A673 (cell line): ENCODE data around the gene ROBO2. TPM values are rescaled to one million over a fixed set of nuclear protein-coding genes. Genes with fewer than 3 reads are reported as not detected.

Experiments used
- BruUV-seq: library from RNA; stranded (reverse); fragments of 400-500 nt; replicated peaks from 2 replicates; lab custom pipeline; 2021; lab: Mats Ljungman, UMichigan
- CTCF ChIA-PET: fragments of 300-600 bp; sonication (Branson Sonifier 250); formaldehyde crosslinking; loops from one replicate; lab custom pipeline; 2022; ENCODE audit warnings: antibody characterized with exemption; lab: Charles Lee
- POLR2A ChIA-PET: fragments of 300-600 bp; sonication (Branson Sonifier 250); formaldehyde crosslinking; loops from one replicate; lab custom pipeline; 2022; ENCODE audit warnings: antibody characterized with exemption; ENCODE audit not compliant: low non-redundant PET; lab: Charles Lee
- DNase-seq: peaks from one replicate; pipeline ENCODE4 v3.0.0-alpha.2; 2015; ENCODE audit warnings: low spot score
- H3K27ac ChIP-seq: fragments of 200-600 bp; sonication (generic); 2 replicates; pipeline ENCODE4 v1.5.1; 2016; ENCODE audit warnings: mixed run types, low read depth, mild to moderate bottlenecking, mixed read lengths, antibody characterized with exemption, low read length; ENCODE audit not compliant: poor library complexity, severe bottlenecking
- H3K27me3 ChIP-seq: fragments of 200-600 bp; sonication (generic); replicated peaks from 2 replicates; pipeline ENCODE4 v1.6.1; 2017; ENCODE audit warnings: mixed run types, low read depth, mild to moderate bottlenecking, mixed read lengths, antibody characterized with exemption, low read length; ENCODE audit not compliant: insufficient read depth, poor library complexity
- H3K36me3 ChIP-seq: fragments of 200-600 bp; sonication (generic); 2 replicates; pipeline ENCODE4 v1.6.1; 2016; ENCODE audit warnings: mixed run types, mild to moderate bottlenecking, mixed read lengths, antibody characterized with exemption, low read length; ENCODE audit not compliant: insufficient read depth, poor library complexity, severe bottlenecking
- H3K4me1 ChIP-seq: fragments of 200-600 bp; sonication (generic); 2 replicates; pipeline ENCODE4 v1.6.1; 2017; ENCODE audit warnings: mixed run types, mild to moderate bottlenecking, mixed read lengths, antibody characterized with exemption, low read length; ENCODE audit not compliant: insufficient read depth, poor library complexity, severe bottlenecking
- H3K4me3 ChIP-seq: fragments of 200-600 bp; sonication (generic); 2 replicates; pipeline ENCODE4 v1.5.1; 2016; ENCODE audit warnings: low read depth, mixed run types, mild to moderate bottlenecking, mixed read lengths, low read length; ENCODE audit not compliant: poor library complexity, severe bottlenecking
- H3K9me3 ChIP-seq: fragments of 200-600 bp; sonication (generic); 2 replicates; pipeline ENCODE4 v1.6.1; 2016; ENCODE audit warnings: mixed run types, low read depth, mild to moderate bottlenecking, mixed read lengths, antibody characterized with exemption, low read length; ENCODE audit not compliant: poor library complexity, severe bottlenecking
- CTCF ChIP-seq: fragments of 300-800, 200-600 bp; sonication (generic); conservative IDR thresholded peaks from 2 replicates; pipeline ENCODE4 v1.5.1; 2017; ENCODE audit warnings: low read depth, mild to moderate bottlenecking, antibody characterized with exemption, low read length, moderate library complexity, mixed read lengths
- EZH2 ChIP-seq: fragments of 200-600 bp; sonication (generic); IDR thresholded peaks from 2 replicates; pipeline ENCODE4 v1.6.1; 2017; ENCODE audit warnings: borderline replicate concordance, low read depth, mild to moderate bottlenecking, mixed read lengths, antibody characterized with exemption, low read length; ENCODE audit not compliant: poor library complexity, severe bottlenecking
- intact Hi-C: fragments of 100-400 bp; cut with micrococcal nuclease; formaldehyde crosslinking; loops from one replicate; pipeline ENCODE4 v1.10.0; 2022; ENCODE audit not compliant: unreplicated experiment
- total RNA-seq: library from RNA; stranded (reverse); gene quantifications from 2 replicates; pipeline ENCODE4 v1.2.3, GENCODE V29; 2021

The ROBO2 gene
- total RNA-seq, 1 experiment from 2014 or later: 17.5 TPM

- TF ChIP-seq EZH2 (no peak), CTCF (no peak)
- Histone ChIP-seq H3K27me3 (no peaks in the 10 kb centered on the region), H3K36me3 (no peaks in the 10 kb centered on the region), H3K27ac (no peak overlapping the region), H3K9me3 (no peaks in the 10 kb centered on the region), H3K4me3 (no peak overlapping the region), H3K4me1 (no peaks in the 10 kb centered on the region)
- no peak for DNase-seq
- intact Hi-C loops: no loop called here
- ChIA-PET CTCF (no interaction called here), POLR2A (interaction anchor here (0.6 kb wide), 1 partner anchor 181 kb away, joined by 3 read pairs; no protein-coding TSS in a partner anchor)
- BruUV-seq: no TSS peak
Observed at GRCh38 chr3:76997733-76998132, 42.2 kb upstream of the ROBO2 start.

GRCh38 chr3:76998555-76998954 lies 41.3 kb upstream of the ROBO2 start:
- Histone ChIP-seq H3K27ac (no peak overlapping the region), H3K27me3 (no peaks in the 10 kb centered on the region), H3K36me3 (no peaks in the 10 kb centered on the region), H3K4me3 (no peak overlapping the region), H3K4me1 (no peaks in the 10 kb centered on the region), H3K9me3 (no peaks in the 10 kb centered on the region)
- intact Hi-C loops: no loop called here
- no peak for TF ChIP-seq EZH2
- no peak for TF ChIP-seq CTCF
- POLR2A ChIA-PET: no interaction called here
- CTCF ChIA-PET: no interaction called here
- DNase-seq: no peak
- BruUV-seq: no TSS peak

- Histone ChIP-seq H3K9me3 (no peaks in the 10 kb centered on the region), H3K4me1 (no peaks in the 10 kb centered on the region), H3K4me3 (no peak overlapping the region), H3K27me3 (no peaks in the 10 kb centered on the region), H3K27ac (no peak overlapping the region), H3K36me3 (no peaks in the 10 kb centered on the region)
- CTCF ChIA-PET: no interaction called here
- no TSS peak for BruUV-seq
- POLR2A ChIA-PET: no interaction called here
- intact Hi-C loops: no loop called here
- TF ChIP-seq CTCF: no peak
- DNase-seq: no peak
Observed at GRCh38 chr3:77001062-77001701, 38.7 kb upstream of the ROBO2 start.
